Right renal cortex interstitium (tissue), 3 donors: Measurements from ENCODE around the gene PYM1. TPM values are rescaled to one million over a fixed set of nuclear protein-coding genes. Genes with fewer than 3 reads are reported as not detected.

Source experiments
- DNase-seq, 3 donors: peaks; one replicate each; pipeline ENCODE4 v3.0.0-alpha.2; 2013; ENCODE audit warnings: low read depth in 3 of 3, low spot score in 2 of 3
- polyA plus RNA-seq, 3 donors: library from polyadenylated mRNA; unstranded; fragments of 120-200 nt; gene quantifications; one replicate each; pipeline ENCODE4 v1.2.1, GENCODE V29; 2013; ENCODE audit not compliant: insufficient read length in 3 of 3

PYM1 gene
- polyA plus RNA-seq, result 10 to 100 TPM; 35.6 to 37.5 (median 36.3) TPM

DNA sequence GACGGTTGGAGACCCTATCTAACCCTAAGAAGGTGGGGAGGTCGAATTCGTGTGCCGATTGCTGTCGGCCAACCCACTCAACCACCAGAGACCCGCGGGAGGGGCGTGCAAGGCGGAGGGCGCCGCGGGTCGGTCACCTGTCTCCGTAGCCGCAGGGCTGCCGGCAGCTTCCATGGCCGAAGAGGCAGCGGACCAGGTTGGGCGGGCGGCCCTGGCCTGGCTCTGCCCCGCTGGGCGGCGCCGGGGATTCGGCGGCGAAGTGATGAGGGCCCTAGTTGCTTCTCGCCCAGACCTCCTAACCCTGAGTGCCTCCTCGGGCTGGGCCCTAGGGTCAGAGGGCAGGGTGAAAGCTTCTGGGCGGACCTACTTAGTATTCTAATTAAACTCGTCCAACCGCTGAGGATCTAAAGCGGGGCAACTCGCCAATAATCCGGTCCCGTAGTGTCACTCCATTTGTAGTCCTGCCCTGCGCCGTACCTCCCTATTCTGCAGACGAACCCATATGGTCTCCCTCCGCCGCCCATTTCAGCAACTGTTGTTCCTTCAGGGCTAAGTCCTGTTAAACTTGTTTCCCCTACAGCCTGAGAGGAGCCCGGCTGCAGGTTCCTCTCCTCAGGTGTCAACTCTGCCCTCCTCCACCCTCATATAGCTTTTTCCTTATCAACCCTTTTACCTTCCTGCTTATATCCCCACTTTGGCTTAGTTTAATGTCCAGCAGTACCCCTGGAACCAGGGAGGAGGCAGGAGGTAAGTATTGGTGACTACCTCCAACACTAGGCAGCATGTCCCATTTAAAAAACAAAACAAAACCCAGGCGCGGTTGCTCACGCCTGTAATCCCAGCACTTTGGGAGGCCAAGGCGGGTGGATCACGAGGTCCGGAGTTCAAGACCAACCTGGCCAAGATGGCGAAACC is at the start of gene PYM1:
TSS of gene PYM1 (minus strand) at position 307 of the 915 bp plus-strand sequence. CDS start at position 174, 133 bp downstream.
- peak in 1 of 3 donors; percentile 56 for DNase-seq

DNA sequence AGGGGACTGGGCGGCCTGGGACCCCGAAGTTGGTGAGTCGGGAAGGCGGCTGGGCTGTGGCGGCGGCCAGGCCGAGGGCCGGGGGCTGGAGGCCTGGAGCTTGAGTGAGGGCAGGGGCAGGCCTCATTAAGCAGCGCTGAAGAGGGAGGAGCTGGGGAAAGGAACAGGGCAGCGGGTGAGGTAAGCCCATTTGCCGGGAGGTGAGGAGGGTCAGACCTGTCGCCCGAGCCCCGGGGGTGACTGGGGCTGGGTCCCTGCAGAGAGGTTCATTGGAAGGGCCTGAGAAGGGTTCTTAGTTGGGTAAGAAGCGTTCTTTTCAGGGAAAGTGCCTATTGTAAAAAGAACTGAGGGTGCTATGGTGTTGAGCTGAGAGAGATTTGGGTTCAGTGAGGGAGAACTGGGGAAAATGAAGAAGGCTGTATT is 46.6 kb upstream of the PYM1 start:
- DNase-seq, result no peak

DNA sequence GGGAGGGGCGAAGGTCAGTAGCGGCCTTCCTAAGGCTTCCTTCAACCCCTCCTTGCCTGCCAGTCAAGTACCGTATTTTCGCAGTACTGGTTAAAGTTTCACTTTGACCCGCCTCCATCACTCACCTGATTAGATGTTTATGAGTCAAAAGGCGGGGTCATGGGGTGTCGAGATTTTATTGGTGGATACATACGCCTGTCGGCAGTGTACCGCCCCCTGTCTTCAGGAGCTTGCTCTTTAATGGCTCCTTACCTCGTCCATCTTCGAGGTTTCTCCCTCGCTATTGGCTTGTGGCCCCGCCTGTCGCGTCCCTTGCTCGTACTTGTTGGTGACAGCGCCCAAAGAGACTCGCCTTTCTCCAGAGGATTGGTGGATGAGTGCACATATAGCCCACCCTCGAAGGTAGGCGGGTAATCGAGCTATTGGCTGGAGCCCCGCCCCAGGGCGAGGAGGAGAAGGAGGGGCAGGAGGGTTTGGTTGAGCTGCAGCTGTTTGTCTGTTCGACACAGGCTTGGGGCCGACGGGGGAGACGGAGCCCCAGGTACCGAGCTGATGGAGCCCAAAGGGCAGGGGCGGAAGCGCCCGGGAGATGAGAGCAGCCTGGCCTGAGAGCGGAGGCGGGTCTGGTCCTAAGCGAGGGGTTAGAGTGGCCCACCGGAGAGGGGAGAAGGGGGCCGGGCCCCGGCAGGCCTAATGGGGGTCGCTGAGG is 46.1 kb upstream of the PYM1 start, which contains the start of gene RAB5B:
TSS of gene RAB5B (plus strand) at position 480 of the 709 bp plus-strand sequence. CDS start 12,883 bp downstream, outside the sequence.
- DNase-seq, result peak; percentile 99

DNA sequence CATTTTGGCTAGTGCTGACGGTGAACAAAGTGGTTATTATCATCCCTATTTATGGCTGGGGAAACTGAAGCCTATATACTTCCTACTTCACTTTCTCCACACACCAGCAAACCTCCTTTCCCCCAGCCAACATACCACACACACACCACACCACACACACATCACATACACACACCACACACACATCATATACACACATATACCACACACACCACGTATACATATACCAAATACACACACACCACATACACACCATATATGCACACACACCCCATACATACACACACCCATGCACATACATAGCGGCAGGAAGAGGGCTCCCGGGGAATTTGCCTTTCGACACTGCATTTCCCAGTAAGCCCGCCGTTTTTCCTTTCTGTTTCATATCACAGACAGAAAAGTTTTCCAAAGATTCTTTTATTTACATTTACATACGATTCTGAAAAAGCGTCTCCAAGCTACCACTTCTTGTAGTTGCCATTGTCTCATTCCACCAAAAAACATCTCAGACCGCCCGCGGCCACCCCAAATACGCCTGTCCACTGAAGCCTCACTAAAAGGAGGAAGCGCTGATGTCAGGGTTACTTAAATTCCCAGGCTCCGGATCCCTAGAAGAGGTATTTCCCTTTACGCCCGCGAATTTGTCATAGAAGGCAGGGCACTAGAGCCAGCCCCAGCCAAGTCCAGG is 45.4 kb upstream of the PYM1 start:
- no peak for DNase-seq

DNA sequence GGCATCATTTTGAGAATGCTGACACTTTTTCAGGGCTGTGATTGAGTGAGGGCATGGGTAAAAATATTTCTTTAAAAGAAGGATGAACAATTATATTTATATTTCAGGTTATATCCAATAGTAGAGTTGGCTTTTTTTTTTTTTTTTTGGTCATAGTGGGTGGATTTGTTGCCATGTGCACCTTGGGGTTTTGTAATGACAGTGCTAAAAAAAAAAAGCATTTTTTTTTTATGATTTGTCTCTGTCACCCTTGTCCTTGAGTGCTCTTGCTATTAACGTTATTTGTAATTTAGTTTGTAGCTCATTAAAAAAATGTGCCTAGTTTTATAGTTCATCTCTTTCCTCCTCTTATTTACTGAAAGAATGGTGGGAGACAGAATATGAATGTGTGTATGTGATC is 44.8 kb upstream of the PYM1 start:
- no peak for DNase-seq

DNA sequence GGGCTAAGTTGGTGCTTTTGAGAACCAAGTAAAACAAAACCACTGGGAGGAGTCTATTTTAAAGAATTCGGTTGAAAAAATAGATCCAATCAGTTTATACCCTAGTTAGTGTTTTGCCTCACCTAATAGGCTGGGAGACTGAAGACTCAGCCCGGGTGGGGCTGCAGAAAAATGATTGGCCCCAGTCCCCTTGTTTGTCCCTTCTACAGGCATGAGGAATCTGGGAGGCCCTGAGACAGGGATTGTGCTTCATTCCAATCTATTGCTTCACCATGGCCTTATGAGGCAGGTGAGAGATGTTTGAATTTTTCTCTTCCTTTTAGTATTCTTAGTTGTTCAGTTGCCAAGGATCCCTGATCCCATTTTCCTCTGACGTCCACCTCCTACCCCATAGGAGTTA is 44.3 kb upstream of the PYM1 start:
- no peak for DNase-seq

DNA sequence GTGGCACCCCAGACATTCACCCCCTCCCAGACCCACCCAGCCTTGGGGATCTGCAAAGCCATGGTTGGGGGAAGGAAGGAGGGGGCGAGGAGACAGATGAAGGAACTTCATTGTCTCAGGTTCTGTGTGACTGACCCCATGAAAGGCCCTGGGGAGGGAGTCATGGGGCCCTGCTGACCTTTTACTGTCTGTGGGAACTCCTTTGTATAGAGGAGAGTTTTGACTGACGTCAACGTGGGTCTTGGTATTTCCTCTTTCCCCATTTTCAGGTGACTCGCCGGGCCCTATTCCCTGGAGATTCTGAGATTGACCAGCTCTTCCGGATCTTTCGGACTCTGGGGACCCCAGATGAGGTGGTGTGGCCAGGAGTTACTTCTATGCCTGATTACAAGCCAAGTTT is 43.1 kb upstream of the PYM1 start:
- DNase-seq, result no peak

DNA sequence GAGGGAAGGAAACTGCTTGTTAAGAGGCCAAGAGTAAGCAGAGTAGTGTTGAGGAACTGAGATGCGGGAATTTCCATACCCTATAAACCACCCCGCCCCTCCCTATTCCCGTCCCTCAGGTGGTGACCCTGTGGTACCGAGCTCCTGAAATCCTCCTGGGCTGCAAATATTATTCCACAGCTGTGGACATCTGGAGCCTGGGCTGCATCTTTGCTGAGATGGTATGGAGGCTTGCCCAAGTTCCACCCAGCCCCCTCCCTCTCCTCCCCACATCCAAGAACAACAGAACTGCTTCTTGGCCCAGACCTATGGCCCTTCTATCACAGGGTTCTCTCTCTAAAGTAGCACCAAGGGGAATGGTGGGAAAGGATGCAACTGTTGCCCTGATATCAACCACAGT is 41.7 kb upstream of the PYM1 start:
- no peak for DNase-seq

DNA sequence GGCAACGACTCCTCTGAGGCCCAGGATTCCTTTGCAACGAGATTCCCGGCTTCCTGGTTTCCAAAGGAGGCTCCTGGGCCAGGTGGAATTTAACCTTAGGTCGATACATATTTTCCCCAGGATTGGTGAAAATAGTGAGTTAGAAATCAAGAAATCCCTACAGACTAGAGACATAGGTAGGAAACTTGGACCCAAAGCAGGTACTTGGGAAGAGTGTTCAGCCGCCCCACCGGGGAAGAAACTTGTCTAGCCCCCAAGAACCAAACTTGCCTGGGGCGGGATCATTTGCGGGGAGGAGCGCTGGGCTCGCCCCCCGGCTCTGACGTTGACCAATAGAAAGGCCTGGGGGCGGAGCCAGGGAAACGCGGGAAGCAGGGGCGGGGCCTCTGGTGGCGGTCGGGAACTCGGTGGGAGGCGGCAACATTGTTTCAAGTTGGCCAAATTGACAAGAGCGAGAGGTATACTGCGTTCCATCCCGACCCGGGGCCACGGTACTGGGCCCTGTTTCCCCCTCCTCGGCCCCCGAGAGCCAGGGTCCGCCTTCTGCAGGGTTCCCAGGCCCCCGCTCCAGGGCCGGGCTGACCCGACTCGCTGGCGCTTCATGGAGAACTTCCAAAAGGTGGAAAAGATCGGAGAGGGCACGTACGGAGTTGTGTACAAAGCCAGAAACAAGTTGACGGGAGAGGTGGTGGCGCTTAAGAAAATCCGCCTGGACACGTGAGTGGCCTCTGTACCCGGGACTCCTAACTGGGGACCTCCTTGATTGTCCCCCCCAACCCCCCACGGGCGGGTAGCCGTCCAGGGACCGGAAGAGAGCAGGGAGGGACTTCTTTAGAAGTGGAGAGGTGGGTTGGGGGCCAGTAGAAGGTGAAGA is 39.0 kb upstream of the PYM1 start, which contains the start of gene CDK2:
TSS of gene CDK2 (plus strand) at position 423 of the 874 bp plus-strand sequence. CDS start at position 602, 179 bp downstream.
- DNase-seq, result peak; percentile 72 to 85 (median 79)

DNA sequence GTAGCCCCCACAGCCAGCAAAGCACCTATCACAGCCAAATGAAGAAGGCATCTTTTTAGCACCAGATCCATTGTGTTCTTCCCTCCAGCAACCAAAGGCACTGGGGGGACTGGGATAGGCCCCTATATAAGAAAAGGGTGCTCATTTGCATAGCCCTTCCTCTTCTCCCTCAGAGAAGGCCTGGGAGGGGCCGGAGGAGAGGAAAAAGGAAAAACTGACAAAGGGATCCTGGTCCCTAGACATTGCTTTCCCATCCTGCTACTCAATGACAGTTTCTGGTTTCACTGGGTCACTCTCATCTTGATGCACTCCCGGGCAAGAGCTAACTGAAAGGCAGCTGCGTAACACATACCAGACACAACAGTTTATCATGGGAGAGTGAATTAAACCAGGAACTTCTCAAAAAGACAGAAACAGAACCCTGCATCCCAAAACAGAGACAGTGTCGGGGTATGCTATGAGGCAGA is 38.3 kb upstream of the PYM1 start, which contains the start of gene PMEL:
TSS of gene PMEL (minus strand) at position 102 of the 467 bp plus-strand sequence. CDS start at position 71, 31 bp downstream.
- DNase-seq, result no peak

DNA sequence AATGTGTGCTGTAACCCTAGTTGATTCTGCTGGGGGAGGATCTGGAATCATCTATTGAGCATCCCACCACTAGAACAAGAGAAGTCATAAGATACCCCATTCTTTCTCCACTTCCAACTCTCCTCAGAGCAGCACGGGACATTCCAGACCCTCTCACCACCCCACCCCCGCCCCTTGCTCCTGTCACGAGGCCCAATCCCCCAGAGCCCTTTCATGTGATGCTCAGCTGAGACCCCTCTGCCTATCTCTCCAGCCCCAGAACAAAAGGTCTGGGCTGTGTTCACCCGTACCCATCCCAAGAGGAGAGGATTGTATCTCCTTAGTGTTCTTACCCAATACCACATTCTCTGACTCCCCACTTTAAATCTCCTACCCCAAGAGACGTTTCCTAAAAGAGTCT is 37.5 kb upstream of the PYM1 start:
- DNase-seq, result no peak

DNA sequence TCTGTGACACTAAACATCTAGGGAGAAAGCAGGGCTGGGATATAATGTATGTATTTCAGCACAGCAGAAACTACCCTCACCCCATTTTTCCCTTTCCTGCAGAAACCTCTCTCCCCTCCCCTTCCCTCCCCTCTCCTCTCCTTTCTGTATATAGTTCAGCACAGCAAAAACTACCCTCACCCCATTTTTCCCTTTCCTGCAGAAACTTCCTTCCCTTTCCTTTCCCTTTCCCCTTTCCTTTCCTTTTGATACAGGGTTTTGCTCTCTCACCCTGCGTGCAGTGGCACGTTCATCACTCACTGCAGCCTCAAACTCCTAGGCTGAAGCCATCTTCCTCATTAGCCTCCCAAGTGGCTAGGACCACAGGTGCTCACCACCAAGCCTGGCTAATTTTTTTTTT is 36.1 kb upstream of the PYM1 start:
- DNase-seq, result no peak

DNA sequence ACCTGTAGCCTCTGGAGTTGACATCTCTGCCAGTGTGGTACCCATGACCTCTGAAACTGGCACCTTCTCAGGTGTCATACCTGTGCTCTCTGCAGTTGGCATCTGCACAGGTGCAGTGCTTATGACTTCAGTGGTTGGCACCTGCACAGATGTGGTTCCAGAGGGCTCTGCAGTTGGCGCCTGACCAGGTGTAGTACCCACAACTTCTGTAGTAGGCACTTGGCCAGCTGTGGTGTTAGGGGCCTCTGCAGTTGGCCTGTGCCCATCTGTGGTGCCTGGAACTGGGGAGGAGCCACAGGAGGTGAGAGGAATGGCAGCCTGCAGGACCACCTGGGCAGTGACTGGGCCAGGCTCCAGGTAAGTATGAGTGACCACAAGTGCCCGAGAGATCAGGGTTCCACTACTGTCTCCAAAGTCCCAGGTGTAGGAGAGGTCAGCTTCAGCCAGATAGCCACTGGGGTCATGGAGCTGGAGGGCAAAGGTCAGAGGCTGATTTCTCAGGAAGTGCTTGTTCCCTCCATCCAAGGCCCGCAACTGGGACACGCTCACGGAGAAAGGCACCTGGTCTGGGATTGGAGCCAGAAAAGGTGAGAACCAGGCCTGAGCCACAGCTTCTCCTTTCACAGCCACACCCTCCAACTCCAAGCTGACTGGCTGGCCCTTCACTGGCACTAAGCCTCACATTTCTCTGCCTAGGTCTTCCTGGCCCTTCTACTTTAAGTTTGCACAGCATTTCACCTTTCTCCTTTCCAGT is 29.6 kb upstream of the PYM1 start:
- DNase-seq, result no peak

DNA sequence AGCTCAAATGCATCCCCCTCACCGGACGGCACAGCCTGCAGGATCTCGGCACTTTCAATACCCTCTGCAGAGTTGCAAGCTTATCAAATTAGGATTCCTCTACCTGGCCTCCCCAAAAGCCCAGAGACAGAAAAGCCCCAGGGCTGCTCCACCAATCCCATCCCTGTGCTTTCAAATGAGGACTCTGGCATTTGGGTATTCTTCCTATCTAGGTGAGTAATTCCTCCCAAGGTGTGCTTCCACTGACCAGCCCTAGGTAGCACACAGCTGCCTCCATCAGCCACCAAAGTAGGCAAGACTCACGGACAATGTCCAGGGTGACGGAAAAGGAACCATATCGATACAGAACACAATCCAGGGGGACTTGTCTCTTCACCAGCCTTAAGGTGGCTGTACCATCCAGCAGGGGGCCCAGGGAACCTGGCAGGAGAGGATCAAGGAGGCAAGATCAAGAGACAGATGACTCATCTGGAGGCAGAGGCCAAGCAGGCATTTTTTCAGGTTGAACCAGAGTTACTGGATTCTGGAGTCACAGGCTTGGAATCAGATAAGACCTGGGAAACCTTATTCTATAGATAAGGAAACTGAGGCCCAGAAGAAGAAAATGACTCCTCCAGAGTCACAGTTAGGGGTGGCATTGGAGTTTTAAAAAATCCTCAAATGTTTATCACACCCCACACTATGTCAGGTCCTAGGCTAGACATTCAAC is 28.3 kb upstream of the PYM1 start:
- DNase-seq, result no peak

DNA sequence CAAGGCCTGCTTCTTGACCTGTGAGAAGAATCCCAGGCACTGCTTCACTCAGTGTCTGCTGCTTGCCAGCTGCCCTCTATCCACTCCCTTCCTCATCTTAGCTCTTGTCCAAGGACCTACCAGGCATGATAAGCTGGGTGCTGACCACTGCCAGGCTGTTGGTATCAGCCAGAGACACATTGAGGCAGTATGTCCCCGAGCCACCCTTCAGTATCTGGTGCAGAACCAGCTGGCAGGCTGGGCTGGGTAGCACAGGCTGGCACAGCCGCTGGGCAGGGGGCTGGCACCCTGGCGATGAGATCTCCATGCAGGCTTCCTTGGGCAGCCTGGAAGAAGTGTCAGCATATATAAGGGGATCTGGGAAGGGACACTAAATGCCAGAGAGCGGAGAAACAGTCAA is 27.6 kb upstream of the PYM1 start:
- no peak for DNase-seq

DNA sequence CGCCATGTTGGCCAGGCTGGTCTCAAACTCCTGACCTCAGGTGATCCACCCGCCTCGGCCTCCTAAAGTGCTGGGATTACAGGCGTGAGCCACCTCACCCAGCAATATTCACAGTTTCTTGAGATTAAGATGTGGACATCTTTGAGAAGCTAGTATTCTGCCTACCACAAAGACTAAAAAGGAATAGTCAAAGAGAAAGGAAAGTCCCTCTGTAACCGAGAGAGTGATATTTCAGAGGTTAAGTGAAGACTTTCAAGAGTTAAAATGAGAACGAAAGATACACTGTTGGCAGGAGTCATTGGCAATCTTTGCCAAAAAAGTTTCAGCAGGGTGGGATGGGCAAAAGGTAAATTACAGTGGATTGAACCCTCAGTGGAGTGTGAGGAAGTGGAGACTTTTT is 18.9 kb upstream of the PYM1 start:
- no peak for DNase-seq

DNA sequence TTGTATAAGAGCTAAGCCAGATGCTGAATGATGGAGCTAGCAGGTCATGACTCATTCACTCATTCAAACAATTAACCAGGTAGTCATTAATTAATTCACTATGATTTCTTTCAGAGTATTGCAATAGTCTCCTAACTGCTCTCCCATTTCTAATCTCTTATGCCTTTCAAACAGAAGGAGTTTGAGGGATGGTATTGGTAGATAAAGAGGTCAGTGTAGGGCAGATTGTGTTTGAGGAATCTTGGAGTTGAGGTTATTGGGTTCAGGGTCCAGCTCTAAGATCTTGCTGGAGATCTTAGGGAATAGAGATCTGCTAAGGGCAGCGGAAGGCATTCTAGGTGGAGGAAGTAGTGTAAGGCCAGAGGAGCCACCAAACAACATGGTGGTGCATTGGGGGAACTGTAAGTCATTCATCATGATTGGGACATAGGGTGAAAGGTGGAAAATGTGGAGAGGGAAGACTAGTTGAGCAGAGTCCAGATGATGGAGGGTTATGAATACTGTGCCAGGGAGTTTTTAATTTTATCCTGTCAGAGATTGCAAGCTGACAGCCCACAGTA is 15.0 kb upstream of the PYM1 start:
- DNase-seq, result no peak

DNA sequence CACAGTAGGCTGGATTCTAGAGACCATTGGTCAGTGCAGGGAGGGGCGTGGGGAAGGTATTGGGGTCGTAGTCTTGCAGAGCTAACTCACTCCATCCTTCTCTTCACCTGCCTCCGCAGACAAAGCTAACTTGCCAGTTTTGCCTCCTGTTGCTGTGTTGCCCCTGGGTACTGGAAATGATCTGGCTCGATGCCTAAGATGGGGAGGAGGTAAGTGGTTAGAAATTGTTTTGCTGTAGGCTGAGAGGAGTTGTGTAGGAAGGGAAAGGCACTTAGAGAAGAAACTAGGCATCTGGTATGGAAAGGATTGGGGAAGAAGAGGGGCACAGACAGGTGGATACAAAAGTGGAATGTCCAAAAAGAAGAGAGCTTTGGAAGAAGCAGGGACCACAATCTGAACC is 14.4 kb upstream of the PYM1 start:
- no peak for DNase-seq
